ENCODE results near the gene CEACAM18.
A peak's percentile ranks its signal among the peaks of the same experiment; 100 is the strongest.

CEACAM18 gene

DNA sequence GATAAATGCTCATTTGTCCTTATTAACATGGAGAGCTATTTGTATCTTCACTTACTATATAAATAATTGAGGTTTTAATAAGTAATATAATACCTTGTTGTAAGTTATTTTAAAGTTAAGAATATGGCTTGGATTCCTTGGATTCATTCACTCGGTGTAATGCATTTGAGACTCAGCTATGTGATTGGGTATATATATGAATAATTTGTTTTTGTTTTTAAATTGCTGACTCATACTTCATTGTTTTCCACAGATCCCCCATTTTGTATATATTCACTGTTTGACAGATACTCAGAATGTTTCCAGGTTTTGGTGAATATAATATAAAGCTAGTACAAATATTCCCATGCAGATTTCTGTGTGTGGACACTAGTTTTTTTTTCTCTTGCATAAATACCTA is 6.8 kb upstream of the CEACAM18 start:
- no peak overlapping the region for H3K9ac ChIP-seq (ENCODE audit: low read length)
- H3K36me3 ChIP-seq (ENCODE audit: control insufficient read depth in 1 of 2, insufficient read depth in 2 of 2, low read length in 2 of 2), result no peaks in the 10 kb centered on the region
- DNase-seq, result no peak
- no peak overlapping the region for H2AK5ac ChIP-seq (ENCODE audit: low read length)
- H3K14ac ChIP-seq (ENCODE audit: low read length), result no peak overlapping the region
- H3K18ac ChIP-seq (ENCODE audit: low read length), result no peak overlapping the region
- no peak overlapping the region for H4K12ac ChIP-seq (ENCODE audit: low read depth, low read length)
- no peak overlapping the region for H3K4me3 ChIP-seq (ENCODE audit: low read depth, low read length)
- no peak overlapping the region for H3K27ac ChIP-seq (ENCODE audit: low read depth, low read length)
- H3K79me1 ChIP-seq (ENCODE audit: low read length), result no peaks in the 10 kb centered on the region
- no CpG with 5 or more reads among the region's 1 CpG for WGBS (ENCODE audit: extremely low coverage, insufficient coverage, insufficient read length)
- no peaks in the 10 kb centered on the region for H3K4me1 ChIP-seq (ENCODE audit: control insufficient read depth in 1 of 2, insufficient read depth in 2 of 2, low read length in 2 of 2)
- no peak overlapping the region for H2BK12ac ChIP-seq (ENCODE audit: low read length)
- no peak overlapping the region for H3K4me2 ChIP-seq (ENCODE audit: low read length)
- no peak overlapping the region for H2BK5ac ChIP-seq (ENCODE audit: low read depth, low read length, poor library complexity)
- no peak overlapping the region for H4K91ac ChIP-seq (ENCODE audit: low read depth, low read length)
- peaks cover 7% of the 10 kb centered on the region for H3K9me3 ChIP-seq (ENCODE audit: insufficient read depth, low read depth, low read length)
- no peak overlapping the region for H2BK120ac ChIP-seq (ENCODE audit: insufficient read depth, low read length, poor library complexity)
- H3K27me3 ChIP-seq (ENCODE audit: insufficient read depth, low read length), result no peaks in the 10 kb centered on the region
- H3K79me2 ChIP-seq (ENCODE audit: control insufficient read depth, insufficient read depth, low read length, poor library complexity), result no peaks in the 10 kb centered on the region
- H3K23ac ChIP-seq (ENCODE audit: low read length), result no peak overlapping the region
- no peak overlapping the region for H2AFZ ChIP-seq (ENCODE audit: insufficient read depth, low read length, poor library complexity)
- no peak overlapping the region for H3K4ac ChIP-seq (ENCODE audit: low read depth, low read length)
- H4K8ac ChIP-seq (ENCODE audit: low read depth, low read length), result no peak overlapping the region

DNA sequence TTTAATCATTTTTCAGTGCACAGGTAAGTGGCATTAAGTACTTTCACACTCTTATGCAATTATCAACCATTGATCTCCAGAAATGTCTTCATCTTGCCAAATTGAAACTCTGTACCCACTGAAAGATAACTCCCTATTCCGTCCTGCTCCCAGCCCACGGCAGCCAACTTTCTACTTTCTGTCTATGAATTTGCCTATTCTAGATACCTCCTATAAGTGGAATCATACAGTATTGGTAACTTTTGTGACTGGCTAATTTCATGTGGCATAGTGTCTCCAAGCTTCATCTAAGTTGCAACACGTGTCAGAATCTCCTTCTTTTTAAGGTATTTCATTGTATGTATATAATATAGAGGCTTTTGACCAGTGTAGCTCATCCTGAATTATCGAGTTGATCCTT is 5.7 kb upstream of the CEACAM18 start:
- H2BK5ac ChIP-seq (ENCODE audit: low read depth, low read length, poor library complexity), result no peak overlapping the region
- H4K91ac ChIP-seq (ENCODE audit: low read depth, low read length), result no peak overlapping the region
- H3K4me2 ChIP-seq (ENCODE audit: low read length), result no peak overlapping the region
- H3K18ac ChIP-seq (ENCODE audit: low read length), result no peak overlapping the region
- H4K12ac ChIP-seq (ENCODE audit: low read depth, low read length), result no peak overlapping the region
- no peak overlapping the region for H2AK5ac ChIP-seq (ENCODE audit: low read length)
- H3K79me1 ChIP-seq (ENCODE audit: low read length), result no peaks in the 10 kb centered on the region
- DNase-seq, result no peak
- H3K27ac ChIP-seq (ENCODE audit: low read depth, low read length), result no peak overlapping the region
- peaks cover 7% of the 10 kb centered on the region for H3K9me3 ChIP-seq (ENCODE audit: insufficient read depth, low read depth, low read length)
- H3K4ac ChIP-seq (ENCODE audit: low read depth, low read length), result no peak overlapping the region
- H4K8ac ChIP-seq (ENCODE audit: low read depth, low read length), result no peak overlapping the region
- H3K27me3 ChIP-seq (ENCODE audit: insufficient read depth, low read length), result no peaks in the 10 kb centered on the region
- no peaks in the 10 kb centered on the region for H3K36me3 ChIP-seq (ENCODE audit: control insufficient read depth in 1 of 2, insufficient read depth in 2 of 2, low read length in 2 of 2)
- H2BK120ac ChIP-seq (ENCODE audit: insufficient read depth, low read length, poor library complexity), result no peak overlapping the region
- H3K23ac ChIP-seq (ENCODE audit: low read length), result no peak overlapping the region
- no peak overlapping the region for H3K4me3 ChIP-seq (ENCODE audit: low read depth, low read length)
- no peak overlapping the region for H2AFZ ChIP-seq (ENCODE audit: insufficient read depth, low read length, poor library complexity)
- WGBS (ENCODE audit: extremely low coverage, insufficient coverage, insufficient read length), result no CpG with 5 or more reads among the region's 4 CpGs
- H3K9ac ChIP-seq (ENCODE audit: low read length), result no peak overlapping the region
- H3K14ac ChIP-seq (ENCODE audit: low read length), result no peak overlapping the region
- H2BK12ac ChIP-seq (ENCODE audit: low read length), result no peak overlapping the region
- no peaks in the 10 kb centered on the region for H3K79me2 ChIP-seq (ENCODE audit: control insufficient read depth, insufficient read depth, low read length, poor library complexity)
- no peaks in the 10 kb centered on the region for H3K4me1 ChIP-seq (ENCODE audit: control insufficient read depth in 1 of 2, insufficient read depth in 2 of 2, low read length in 2 of 2)

DNA sequence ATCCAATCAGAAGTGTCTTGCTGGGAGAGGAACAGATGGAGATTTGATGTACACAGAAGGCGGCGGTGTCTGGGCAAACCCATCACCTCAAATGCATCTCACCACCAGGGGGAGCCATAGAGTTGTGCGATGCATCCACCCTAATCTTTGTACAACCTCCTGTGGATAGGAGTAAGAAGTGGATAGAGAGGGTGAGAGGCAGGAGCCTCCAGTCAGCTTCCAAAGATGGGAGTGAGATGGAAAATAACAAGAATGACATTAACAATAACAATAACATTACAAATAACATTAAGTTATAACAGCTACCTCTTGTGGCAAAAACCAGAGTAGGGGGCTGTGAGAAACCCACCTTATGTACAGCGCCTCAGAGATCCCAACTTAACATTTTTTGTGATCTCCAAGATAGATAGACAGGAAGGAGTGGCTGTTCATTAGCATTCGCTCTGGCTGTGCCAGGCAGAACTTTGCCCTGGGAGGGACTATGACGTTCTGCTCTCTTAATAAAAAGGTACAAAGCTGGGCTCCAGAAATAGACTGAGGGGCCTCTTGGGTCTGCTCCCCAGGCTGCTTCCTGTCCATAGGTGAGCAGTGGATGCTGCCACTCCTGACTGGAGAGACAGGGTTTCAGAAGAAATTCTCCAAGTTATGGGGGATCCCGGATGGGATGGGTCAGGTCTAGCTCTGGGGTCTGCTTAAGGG is 5.2 kb upstream of the CEACAM18 start:
- H3K4me1 ChIP-seq (ENCODE audit: control insufficient read depth in 1 of 2, insufficient read depth in 2 of 2, low read length in 2 of 2), result no peaks in the 10 kb centered on the region
- no peak overlapping the region for H2BK120ac ChIP-seq (ENCODE audit: insufficient read depth, low read length, poor library complexity)
- DNase-seq, result peak; percentile 68 to 89
- H3K27me3 ChIP-seq (ENCODE audit: insufficient read depth, low read length), result no peaks in the 10 kb centered on the region
- no peak overlapping the region for H2BK5ac ChIP-seq (ENCODE audit: low read depth, low read length, poor library complexity)
- no peak overlapping the region for H4K91ac ChIP-seq (ENCODE audit: low read depth, low read length)
- no peak overlapping the region for H3K18ac ChIP-seq (ENCODE audit: low read length)
- H3K4me2 ChIP-seq (ENCODE audit: low read length), result no peak overlapping the region
- peak overlapping the region; percentile 18 for H3K9ac ChIP-seq (ENCODE audit: low read length)
- WGBS (ENCODE audit: extremely low coverage, insufficient coverage, insufficient read length), result no CpG with 5 or more reads among the region's 7 CpGs
- H3K79me2 ChIP-seq (ENCODE audit: control insufficient read depth, insufficient read depth, low read length, poor library complexity), result no peaks in the 10 kb centered on the region
- peaks cover 6% of the 10 kb centered on the region for H3K9me3 ChIP-seq (ENCODE audit: insufficient read depth, low read depth, low read length)
- H4K12ac ChIP-seq (ENCODE audit: low read depth, low read length), result no peak overlapping the region
- no peak overlapping the region for H2AFZ ChIP-seq (ENCODE audit: insufficient read depth, low read length, poor library complexity)
- H3K4me3 ChIP-seq (ENCODE audit: low read depth, low read length), result no peak overlapping the region
- no peaks in the 10 kb centered on the region for H3K79me1 ChIP-seq (ENCODE audit: low read length)
- no peak overlapping the region for H3K4ac ChIP-seq (ENCODE audit: low read depth, low read length)
- no peak overlapping the region for H3K27ac ChIP-seq (ENCODE audit: low read depth, low read length)
- no peak overlapping the region for H4K8ac ChIP-seq (ENCODE audit: low read depth, low read length)
- no peak overlapping the region for H2BK12ac ChIP-seq (ENCODE audit: low read length)
- H3K14ac ChIP-seq (ENCODE audit: low read length), result no peak overlapping the region
- H2AK5ac ChIP-seq (ENCODE audit: low read length), result no peak overlapping the region
- H3K23ac ChIP-seq (ENCODE audit: low read length), result no peak overlapping the region
- H3K36me3 ChIP-seq (ENCODE audit: control insufficient read depth in 1 of 2, insufficient read depth in 2 of 2, low read length in 2 of 2), result no peaks in the 10 kb centered on the region

- H3K27me3 ChIP-seq (ENCODE audit: insufficient read depth, low read length), result no peaks in the 10 kb centered on the region
- H3K23ac ChIP-seq (ENCODE audit: low read length), result no peak overlapping the region
- no peak for DNase-seq
- WGBS (ENCODE audit: extremely low coverage, insufficient coverage, insufficient read length), result no CpG with 5 or more reads among the region's 3 CpGs
- H3K4me1 ChIP-seq (ENCODE audit: control insufficient read depth in 1 of 2, insufficient read depth in 2 of 2, low read length in 2 of 2), result no peaks in the 10 kb centered on the region
- no peak overlapping the region for H3K9ac ChIP-seq (ENCODE audit: low read length)
- H2AFZ ChIP-seq (ENCODE audit: insufficient read depth, low read length, poor library complexity), result no peak overlapping the region
- no peak overlapping the region for H4K12ac ChIP-seq (ENCODE audit: low read depth, low read length)
- no peak overlapping the region for H2AK5ac ChIP-seq (ENCODE audit: low read length)
- H2BK12ac ChIP-seq (ENCODE audit: low read length), result no peak overlapping the region
- no peaks in the 10 kb centered on the region for H3K79me1 ChIP-seq (ENCODE audit: low read length)
- no peak overlapping the region for H4K91ac ChIP-seq (ENCODE audit: low read depth, low read length)
- no peak overlapping the region for H2BK120ac ChIP-seq (ENCODE audit: insufficient read depth, low read length, poor library complexity)
- no peak overlapping the region for H3K4me2 ChIP-seq (ENCODE audit: low read length)
- no peak overlapping the region for H3K18ac ChIP-seq (ENCODE audit: low read length)
- no peaks in the 10 kb centered on the region for H3K36me3 ChIP-seq (ENCODE audit: control insufficient read depth in 1 of 2, insufficient read depth in 2 of 2, low read length in 2 of 2)
- no peak overlapping the region for H3K14ac ChIP-seq (ENCODE audit: low read length)
- H3K9me3 ChIP-seq (ENCODE audit: insufficient read depth, low read depth, low read length), result peaks cover 27% of the 10 kb centered on the region
- H3K27ac ChIP-seq (ENCODE audit: low read depth, low read length), result no peak overlapping the region
- no peak overlapping the region for H3K4me3 ChIP-seq (ENCODE audit: low read depth, low read length)
- no peak overlapping the region for H2BK5ac ChIP-seq (ENCODE audit: low read depth, low read length, poor library complexity)
- no peak overlapping the region for H3K4ac ChIP-seq (ENCODE audit: low read depth, low read length)
- H4K8ac ChIP-seq (ENCODE audit: low read depth, low read length), result no peak overlapping the region
- H3K79me2 ChIP-seq (ENCODE audit: control insufficient read depth, insufficient read depth, low read length, poor library complexity), result no peaks in the 10 kb centered on the region
These were observed 2.2 kb upstream of the CEACAM18 start for GRCh38 chr19:51476164-51476563.
